NCI-H526 treated with DMSO at 0.1 percent for 48 hours (cell line): ENCODE data around the gene WNK1.
"Not testable (repeated sequence)": the region's sequence is repeated elsewhere in the genome, so short reads cannot be mapped to it uniquely, and the experiment has no call there.

Experiments used
- DNase-seq: peaks from one replicate; lab custom pipeline; 2025; lab: John Stamatoyannopoulos, UW

WNK1 gene

DNA sequence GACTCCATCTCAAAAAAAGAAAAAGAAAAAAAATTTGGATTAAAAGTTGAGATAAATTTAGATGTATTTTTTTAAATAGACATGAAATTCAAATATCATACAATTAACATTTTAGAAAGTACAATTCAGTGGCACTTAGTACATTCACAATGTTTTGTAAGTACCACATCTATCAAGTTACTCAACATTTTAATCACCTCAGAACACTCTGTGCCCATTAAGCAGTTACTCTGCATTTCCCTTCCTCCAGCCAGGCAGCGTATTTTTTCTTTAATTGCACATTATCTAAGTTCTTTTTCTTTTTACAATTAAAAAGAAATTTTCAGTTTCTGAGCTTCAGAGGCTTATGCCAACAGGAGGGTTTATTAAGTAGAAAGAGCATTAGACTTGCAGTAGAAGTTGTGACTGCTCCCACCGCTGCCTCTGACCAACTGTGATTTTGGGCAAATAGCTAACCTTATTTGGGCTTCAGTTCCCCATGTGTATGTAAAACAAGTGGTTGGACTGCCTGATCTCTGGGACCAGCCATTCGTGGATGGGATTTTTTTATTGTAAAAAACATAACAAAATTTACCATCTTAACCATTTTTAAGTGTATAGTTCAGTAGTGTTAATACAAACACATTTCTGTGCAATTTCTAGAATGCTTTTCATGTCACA, 65.7 kb downstream of the WNK1 start:
- no peak for DNase-seq

DNA sequence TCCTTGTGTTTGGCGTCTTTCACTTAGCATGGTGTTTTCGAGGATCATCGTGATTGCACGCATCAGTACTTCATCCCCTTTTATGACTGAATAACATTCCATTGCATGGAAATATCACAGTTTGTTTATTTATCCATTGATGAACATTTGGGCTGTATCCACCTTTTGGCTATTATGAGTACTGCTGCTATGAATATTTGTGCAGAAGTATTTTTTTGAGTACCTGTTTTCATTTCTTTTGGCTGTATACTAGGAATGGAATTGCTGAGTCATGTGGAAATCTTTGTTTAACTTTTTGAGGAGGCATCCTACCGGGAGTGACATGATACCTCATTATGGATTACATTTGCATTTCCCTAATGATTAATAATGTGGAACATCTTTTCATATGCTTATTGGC, 66.4 kb downstream of the WNK1 start:
- DNase-seq = no peak

DNA sequence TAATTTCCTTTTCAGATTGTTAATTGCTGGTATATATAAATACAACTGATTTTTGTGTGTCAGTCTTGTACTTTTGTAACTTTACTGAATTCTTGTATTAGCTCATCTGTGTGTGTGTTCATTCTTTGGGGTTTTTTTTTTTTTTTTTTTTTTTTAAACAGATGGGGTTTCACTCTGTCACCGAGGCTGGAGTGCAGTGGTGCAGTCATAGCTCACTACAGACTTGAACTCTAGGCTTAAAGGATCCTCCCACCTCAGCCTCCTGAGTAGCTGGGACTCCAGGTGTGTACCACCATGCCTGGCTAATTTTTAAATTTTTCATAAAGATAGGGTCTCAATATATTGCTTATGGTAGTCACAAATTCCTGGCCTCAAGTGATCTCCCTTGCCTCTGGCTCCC, 68.0 kb downstream of the WNK1 start:
- no peak for DNase-seq

DNA sequence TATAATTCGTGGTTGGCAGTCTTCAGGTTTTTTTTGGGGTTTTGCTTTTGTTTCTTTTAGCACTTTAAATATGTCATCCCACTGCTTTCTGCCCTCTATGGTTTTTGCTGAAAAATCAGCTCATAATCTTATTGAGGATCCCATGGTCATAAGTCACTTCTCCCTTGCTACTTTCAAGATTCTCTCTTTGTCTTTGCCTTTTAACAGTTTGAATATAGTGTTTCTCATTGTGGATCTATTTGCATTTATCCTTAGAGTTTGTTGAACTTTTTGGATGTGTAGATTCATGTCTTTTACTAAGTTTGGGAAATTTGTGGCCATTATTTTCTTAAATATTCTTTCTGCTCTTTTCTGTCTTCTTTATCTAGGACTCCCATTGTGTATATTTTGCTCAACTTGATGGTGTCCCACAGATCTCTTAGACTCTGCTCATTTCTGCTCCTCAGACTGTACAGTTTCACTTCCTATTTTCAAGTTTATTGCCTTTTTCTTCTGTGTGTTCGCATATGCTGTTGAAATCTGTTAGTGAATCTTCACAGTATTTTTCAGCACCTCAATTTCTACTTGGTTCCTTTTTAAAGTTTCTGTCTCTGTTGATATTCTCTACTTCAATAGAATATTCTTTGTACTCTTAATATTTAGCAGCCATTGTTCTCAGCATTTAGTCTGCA, 70.8 kb downstream of the WNK1 start:
- DNase-seq = no peak

DNA sequence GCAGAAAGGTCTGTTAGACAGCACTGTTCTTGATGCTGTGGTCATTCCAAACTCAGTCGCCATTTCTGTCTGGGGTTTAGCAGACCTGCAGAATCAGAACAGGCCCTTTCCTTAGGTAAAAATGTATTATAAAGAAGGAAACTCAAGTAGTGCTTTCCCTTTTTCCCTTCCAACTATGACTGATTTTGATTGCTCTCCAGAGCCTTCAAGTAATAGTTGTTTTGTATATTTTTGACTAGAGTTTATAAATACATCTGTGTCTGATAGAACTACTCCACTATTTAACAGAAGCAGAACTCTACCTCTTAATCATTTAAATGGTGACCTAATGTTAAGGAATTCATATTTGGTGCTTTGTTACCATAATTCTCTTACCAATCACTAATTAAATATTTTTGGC, 74.0 kb downstream of the WNK1 start:
- DNase-seq = no peak

DNA sequence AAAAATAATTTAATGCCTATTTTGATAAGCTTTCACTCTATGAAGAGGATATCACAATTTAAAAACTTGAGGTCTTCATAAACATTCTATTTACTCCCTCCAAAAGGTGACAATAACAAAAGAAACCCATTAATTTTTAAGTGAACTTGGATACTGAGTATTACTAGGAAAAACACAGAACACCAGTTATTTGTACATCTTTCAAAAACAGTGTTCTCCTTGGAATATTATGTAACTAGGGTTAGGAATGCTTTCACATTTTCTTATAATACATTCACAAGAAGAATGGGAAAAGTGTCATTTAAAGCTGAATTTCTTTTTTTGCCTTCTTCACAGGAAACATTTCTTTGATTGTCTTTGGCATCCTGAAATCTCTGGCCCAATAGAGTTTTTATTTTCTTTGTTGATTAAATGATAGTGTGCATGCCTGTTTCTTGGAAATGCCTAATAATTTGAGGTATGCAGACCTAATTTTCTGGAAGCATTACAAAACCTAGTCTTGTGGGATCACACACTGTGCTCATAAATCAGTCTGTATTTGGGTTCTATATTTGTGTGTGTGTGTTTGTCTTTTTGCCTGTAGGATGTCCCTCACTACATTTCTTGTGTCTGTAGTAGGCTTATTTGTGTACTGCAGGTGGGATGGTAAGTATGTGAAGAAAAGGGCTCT, 76.5 kb downstream of the WNK1 start:
- DNase-seq = no peak

DNA sequence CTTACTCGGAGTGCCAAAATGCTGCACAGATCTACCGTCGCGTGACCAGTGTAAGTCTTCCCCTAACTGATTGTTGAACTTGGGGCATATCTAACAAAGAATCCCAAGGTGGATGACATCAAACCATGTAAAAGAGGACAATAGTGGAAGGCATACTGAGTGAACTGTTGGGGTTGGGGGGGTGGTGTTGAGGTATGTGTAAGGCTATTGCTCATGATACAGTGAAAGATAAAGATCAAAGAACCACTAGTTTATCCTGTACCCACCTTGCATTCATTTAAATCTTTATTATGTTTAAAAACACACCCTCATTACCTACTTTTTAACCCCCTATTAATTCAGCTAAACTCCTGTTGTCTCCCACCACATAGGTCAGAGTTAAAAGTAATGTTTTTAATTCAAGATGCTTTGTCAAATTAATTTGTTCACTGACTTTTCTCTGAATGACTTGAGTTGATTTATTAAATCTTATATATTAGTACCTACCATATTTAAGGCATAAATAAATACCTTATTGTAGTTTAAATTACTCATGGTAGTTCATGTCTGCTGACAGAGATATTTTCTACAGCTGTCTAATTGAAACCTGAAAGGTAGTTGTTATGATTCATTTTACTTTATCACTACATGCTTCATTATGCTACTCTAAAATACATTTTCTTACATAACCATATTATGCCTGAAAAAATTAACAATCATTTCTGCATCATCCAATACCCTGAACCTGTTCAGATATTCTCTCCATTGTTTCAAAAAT, 77.9 kb downstream of the WNK1 start:
- no peak for DNase-seq

DNA sequence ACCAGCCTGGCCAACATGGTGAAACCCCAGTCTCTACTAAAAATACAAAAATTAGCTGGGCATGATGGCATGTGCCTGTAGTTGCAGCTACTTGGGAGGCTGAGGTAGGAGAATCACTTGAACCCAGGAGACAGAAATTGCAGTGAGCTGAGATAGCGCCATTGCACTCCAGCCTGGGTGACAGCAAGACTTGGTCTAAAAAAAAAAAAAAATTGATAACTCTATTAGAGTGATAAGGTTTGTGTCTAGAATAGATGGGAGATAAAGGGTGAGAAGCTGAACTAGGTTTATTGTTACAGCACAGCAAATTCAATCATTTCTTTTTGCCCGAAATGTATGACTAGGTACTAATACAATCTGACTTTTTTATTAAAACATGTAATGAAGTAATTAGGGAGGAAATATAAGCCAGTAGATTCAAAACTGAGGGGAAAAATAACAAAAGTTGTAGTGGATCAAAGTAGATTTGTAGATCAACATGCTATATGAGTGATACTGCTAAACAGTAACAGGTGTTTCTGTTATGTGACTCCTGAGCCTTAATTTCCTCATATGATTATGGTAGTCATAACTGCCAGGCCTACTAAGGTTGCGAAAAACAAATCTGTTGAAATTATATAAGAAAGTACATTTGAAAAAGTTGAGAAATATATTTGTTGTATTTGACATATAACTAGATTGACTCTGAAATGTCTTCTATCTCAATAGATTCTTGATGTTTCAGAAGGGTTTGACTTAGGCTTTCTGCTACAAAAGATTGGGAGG, 83.6 kb downstream of the WNK1 start:
- no peak for DNase-seq

DNA sequence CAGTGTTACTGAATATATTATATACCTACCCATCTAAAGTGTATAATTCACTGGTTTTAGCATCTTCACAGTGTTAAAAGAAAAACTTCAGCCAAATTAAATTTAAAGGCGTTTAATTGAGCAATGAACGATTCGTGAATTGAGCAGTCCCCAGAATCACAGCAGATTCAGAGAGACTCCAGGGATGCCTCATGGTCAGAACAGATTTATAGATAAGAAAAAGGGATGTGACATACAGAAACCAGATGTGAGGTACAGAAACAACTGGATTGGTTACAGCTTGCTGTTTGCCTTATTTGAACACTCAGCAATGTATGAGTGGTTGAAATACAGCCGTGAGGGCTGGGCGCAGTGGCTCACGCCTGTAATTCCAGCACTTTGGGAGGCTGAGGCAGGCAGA, 84.6 kb downstream of the WNK1 start:
- no peak for DNase-seq

DNA sequence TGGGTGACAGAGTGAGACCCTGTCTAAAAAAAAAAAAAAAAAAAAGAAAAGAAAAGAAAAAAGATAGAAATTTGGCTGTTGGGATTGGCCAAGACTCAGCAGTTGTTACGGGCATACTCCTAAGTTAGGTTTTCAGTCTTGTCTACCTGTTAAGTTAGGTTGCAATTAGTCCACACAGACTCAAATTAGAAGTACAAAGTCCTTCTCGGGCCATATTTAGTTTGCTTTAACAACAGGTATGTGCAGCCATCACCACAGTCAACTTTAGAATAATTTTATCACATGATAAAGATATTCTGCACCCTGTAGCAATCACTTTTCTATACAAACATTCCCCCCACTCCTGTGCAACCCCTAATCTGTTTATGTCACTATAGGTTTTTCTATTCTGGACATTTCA, 85.2 kb downstream of the WNK1 start:
- DNase-seq = no peak

DNA sequence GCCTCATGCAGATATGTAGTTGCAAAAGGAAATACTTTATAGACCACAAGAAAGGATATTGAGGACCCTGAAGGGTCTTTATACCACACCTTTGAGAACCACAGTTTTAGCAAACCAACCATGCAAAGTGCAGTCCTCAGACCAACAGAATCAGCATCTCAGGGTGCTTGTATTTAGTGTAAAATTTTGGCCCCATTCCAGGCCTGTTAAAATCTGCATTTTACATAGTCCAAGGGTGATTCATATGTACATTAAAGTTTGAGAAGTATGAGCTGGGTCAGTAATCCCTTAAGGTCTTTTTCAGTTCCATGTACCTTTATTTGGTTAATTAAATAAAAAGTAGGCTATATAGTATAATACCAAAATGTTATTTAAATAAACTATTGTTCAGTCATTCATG, 91.2 kb downstream of the WNK1 start:
- DNase-seq = no peak

DNA sequence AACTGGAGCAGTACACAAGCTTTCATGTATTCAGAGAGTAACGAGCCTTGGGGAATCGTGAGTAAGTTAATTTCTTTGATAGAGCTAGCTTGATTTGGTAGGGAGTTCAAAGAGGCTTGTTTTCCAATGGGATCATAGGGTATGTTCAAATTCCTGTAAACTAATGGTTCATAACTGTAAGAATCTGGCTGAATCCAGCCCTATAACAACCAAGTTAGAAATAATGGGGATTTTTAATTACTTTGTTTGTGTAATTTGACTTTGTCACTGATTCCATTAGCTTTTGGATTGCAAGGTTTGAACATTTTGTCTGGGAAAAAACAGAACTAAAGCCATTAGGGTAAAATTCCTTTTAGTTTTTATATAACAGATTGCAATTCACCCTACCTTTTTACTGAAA, 94.0 kb downstream of the WNK1 start:
- no peak for DNase-seq

DNA sequence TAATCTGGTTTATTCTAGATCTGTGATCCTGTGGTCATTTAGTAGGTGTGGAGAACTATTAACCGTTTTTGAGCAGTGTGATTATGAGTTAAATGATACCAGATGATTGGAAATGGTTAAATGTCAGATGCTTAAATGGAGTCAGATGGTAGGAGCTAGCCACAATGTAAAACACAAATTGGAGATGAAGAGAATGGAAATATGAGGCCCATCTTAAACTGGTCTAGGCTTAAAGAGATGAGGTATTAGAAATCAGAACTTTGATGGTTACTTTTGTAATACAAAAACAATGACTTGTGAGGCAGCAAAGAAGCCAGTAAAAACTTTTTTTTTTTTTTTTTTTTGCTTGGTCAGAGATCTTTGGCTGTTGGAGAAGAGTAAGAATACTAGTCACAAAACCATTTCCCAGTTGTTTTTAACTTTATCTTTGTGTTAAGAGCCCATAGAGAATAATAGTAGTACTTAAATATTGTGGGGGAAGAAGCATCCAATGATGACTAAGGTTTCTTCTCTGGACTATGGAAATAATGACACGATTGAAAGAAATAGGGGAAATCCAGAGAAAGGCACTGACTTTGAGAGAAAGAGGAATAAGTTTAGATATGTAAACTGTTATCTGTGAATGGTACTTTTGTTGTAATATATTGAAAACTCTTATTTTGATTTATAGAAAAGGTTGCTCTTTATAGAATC, 95.9 kb downstream of the WNK1 start:
- no peak for DNase-seq

DNA sequence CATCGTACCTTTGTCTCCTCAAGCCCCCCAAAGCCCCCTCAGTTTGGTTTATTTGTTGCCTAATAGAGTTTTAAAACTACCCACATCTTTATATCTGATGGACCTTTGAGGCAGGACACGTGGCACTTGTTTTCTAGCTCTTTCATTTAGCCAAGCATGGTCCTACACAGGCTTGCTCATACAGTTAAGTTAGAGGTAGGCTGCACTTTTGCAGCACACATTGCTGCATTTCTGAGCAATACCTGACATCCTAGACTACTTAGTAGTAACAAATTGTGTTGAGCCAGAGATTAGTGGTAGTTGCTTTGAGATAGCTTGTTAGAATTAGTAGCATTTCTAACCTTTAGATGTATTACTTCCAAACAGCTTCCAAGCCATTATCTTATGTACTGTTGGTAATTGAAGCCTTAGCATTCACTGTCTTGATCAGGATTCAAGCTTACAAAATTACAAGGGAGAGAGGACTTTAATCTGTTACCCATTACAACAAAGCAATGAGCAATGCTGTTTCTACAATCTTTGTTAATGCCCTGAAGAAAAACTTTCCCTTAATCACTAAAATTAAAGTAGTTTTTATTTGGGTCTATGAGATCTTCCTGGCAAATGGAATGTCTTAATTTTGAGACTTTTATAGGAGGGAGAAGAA, 96.6 kb downstream of the WNK1 start:
- no peak for DNase-seq

DNA sequence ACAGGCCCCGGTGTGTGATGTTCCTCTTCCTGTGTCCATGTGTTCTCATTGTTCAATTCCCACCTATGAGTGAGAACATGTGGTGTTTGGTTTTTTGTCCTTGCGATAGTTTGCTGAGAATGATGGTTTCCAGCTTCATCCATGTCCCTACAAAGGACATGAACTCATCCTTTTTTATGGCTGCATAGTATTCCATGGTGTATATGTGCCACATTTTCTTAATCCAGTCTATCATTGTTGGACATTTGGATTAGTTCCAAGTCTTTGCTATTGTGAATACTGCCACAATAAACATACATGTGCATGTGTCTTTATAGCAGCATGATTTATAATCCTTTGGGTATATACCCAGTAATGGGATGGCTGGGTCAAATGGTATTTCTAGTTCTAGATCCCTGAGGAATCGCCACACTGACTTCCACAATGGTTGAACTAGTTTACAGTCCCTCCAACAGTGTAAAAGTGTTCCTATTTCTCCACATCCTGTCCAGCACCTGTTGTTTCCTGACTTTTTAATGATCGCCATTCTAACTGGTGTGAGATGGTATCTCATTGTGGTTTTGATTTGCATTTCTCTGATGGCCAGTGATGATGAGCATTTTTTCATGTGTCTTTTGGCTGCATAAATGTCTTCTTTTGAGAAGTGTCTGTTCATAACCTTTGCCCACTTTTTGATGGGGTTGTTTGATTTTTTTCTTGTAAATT, 97.5 kb downstream of the WNK1 start:
- DNase-seq = not testable (repeated sequence)

DNA sequence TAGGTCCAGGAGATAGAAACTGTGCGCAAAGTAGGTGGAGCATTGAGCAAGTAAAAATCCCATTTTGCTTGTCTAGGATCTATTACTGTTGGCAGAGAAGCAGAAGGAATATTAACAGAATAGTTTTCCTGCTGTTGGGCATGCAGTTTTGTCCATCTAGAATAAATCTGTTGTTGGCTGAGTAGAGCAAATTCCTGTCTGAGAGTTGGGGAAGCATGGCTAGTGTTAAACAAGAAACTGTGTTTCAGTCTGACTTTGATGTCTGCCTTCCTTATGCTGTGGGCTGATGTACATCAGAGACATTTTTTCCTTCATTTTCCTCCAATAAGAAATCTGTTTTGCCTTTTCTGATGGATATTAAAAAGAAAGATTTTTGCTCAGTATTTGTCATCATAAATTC, 99.0 kb downstream of the WNK1 start:
- no peak for DNase-seq

DNA sequence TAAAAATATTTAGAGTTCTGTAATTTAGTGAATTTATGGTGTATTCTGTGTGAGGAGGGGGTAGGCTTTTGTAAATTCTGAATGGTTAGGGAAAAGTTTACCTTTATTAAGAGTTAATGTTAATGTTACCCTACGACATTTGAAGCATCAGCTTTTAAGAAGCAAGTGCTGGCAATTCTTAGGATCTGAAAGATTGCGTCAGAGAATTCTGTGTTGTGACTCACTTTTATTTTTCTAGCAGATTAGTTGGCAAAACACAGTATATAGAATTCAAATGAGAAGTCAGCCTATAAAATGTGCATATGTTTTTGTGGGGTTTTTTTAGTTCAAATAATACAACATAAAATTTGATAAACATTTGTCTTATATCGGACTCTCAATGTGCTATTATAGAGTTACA, 99.5 kb downstream of the WNK1 start:
- DNase-seq = no peak

DNA sequence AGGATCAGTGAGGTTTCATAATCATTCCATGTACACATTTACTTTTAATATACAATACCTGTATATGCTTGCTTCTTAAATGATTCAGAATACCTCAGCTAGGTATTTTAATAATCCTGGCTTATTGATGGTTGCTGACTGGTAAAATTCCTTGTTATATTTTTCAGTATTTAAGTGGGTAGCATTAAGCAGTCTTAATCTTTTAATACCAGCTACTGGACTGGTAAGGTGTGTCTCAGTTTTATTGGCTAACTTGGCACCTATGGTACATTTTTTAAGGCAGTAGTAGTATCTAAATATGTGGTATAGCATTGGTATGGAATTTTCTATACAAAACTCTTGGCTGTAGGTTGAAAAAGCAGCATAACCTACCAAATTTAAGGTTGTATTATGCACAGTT, 100.5 kb downstream of the WNK1 start:
- no peak for DNase-seq

DNA sequence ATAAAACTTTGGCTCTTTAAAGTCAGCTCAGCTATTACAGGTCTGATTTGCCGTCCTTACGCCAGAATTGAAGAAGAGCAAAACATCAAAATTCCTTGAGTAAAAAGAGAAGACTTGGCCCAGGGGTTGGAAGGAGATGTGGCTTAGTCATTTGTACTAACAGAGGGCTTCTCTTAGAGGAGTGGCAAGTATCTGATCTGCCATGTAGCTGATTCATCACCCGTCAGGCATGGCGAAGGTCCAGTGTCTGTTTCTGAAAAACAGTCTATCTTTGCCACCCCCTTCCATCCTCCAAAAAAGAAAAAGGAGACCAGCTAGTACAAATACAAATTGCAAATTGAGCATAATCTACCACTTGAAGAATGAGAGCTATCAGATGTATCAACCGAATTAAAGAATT, 105.2 kb downstream of the WNK1 start:
- no peak for DNase-seq

DNA sequence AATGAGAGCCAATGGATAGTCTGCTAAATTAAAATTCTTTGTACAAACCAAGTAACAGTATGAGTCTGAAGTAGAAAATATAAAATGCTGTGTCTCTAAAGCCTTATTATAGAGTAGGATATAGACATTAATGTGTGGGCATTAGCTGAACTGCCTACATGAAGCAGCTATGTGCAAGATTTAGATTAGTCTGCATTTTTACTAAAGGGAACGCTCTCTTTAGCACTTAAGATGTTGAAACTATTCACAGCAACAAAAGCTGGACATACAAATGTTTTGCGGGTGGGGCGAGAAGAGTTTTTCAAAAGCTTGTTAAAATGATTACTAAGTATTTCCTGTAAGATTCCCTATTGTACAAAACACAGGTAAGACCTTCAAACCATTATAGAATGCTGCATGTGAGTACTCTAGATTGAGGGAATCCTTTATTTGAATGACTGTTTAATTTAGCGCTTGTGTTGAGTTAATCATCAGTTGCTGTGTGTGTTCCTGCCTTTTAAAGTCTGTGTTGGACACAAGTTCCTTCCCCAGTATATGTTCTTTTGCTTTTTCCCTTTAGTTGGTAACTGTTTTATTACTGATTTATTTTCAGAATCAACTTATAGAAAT, 110.0 kb downstream of the WNK1 start:
- no peak for DNase-seq
